Chondrocyte (in vitro differentiated cells): Measurements from ENCODE around the gene PCDHA3. TPM values are rescaled to one million over a fixed set of nuclear protein-coding genes. Genes with fewer than 3 reads are reported as not detected.
"Not testable (repeated sequence)": the region's sequence is repeated elsewhere in the genome, so short reads cannot be mapped to it uniquely, and the experiment has no call there.

ENCODE experiments used
- DNase-seq: peaks from one replicate; pipeline ENCODE4 v3.0.0; 2021; ENCODE audit warnings: mixed read lengths, low spot score
- H3K27ac Mint-ChIP-seq: one replicate; pipeline ENCODE4 v1.8.0; 2021; ENCODE audit warnings: mild to moderate bottlenecking, moderate library complexity, mixed read lengths; ENCODE audit not compliant: unreplicated experiment
- H3K27me3 Mint-ChIP-seq: 2 replicates; pipeline ENCODE4 v1.8.0; 2021; ENCODE audit warnings: low read depth, mixed read lengths
- H3K36me3 Mint-ChIP-seq: 2 replicates; pipeline ENCODE4 v1.8.0; 2021; ENCODE audit warnings: low read depth, mixed read lengths
- H3K4me1 Mint-ChIP-seq: 2 replicates; pipeline ENCODE4 v1.8.0; 2021; ENCODE audit warnings: low read depth, mild to moderate bottlenecking, mixed read lengths
- H3K4me3 Mint-ChIP-seq: one replicate; pipeline ENCODE4 v1.8.0; 2021; ENCODE audit warnings: mild to moderate bottlenecking, moderate library complexity, mixed read lengths; ENCODE audit not compliant: unreplicated experiment
- H3K9me3 Mint-ChIP-seq: 2 replicates; pipeline ENCODE4 v1.8.0; 2021; ENCODE audit warnings: low read depth, mixed read lengths
- CTCF ChIP-seq: fragments of 200-600 bp; sonication (generic); IDR thresholded peaks from 2 replicates; pipeline ENCODE4 v1.5.0; 2021; ENCODE audit warnings: antibody characterized with exemption, mild to moderate bottlenecking, moderate library complexity
- total RNA-seq: library from RNA; stranded (reverse); gene quantifications from 3 replicates; pipeline ENCODE4 v1.2.1, GENCODE V29; 2021

PCDHA3 gene
- total RNA-seq, 1 donor from 2014 or later = 0.20 TPM

GRCh38 chr5:140808889-140809291 lies 8.0 kb downstream of the PCDHA3 start:
- Mint-ChIP-seq H3K4me3 (no peak overlapping the region), H3K9me3 (peaks cover 35% of the 10 kb centered on the region), H3K27ac (no peak overlapping the region), H3K27me3 (peaks cover 1% of the 10 kb centered on the region), H3K4me1 (peaks cover 16% of the 10 kb centered on the region), H3K36me3 (peaks cover 12% of the 10 kb centered on the region)
- TF ChIP-seq CTCF = no peak
- DNase-seq = peak; percentile 94

- no peak for DNase-seq
- H3K4me3 Mint-ChIP-seq = no peak within 1 kb of the TSS
- peaks cover 4% of the 10 kb centered on the region for H3K9me3 Mint-ChIP-seq
- no peaks in the 10 kb centered on the region for H3K27me3 Mint-ChIP-seq
- peaks cover 3% of the 10 kb centered on the region for H3K36me3 Mint-ChIP-seq
- no peak within 1 kb of the TSS for H3K27ac Mint-ChIP-seq
- TF ChIP-seq CTCF = no peak
- no peaks in the 10 kb centered on the region for H3K4me1 Mint-ChIP-seq
These were observed 20.8 kb downstream of the PCDHA3 start, which contains the start of gene PCDHA5 for GRCh38 chr5:140821375-140822280. Gene PCDHA5, plus strand, starts transcription at chr5:140821613.

- H3K36me3 Mint-ChIP-seq = peaks cover 3% of the 10 kb centered on the region
- H3K4me3 Mint-ChIP-seq = no peak overlapping the region
- H3K4me1 Mint-ChIP-seq = peaks cover 3% of the 10 kb centered on the region
- no peak for DNase-seq
- no peaks in the 10 kb centered on the region for H3K27me3 Mint-ChIP-seq
- TF ChIP-seq CTCF = no peak
- H3K9me3 Mint-ChIP-seq = peaks cover 4% of the 10 kb centered on the region
- H3K27ac Mint-ChIP-seq = no peak overlapping the region
These were observed 21.4 kb downstream of the PCDHA3 start for GRCh38 chr5:140822281-140822629.

- not testable (repeated sequence) for H3K4me1 Mint-ChIP-seq, H3K36me3 Mint-ChIP-seq, H3K27ac Mint-ChIP-seq, H3K27me3 Mint-ChIP-seq, H3K4me3 Mint-ChIP-seq, DNase-seq, H3K9me3 Mint-ChIP-seq
These were observed 22.1 kb downstream of the PCDHA3 start for GRCh38 chr5:140822969-140823368.

- no peak for DNase-seq
- Mint-ChIP-seq H3K9me3 (peaks cover 5% of the 10 kb centered on the region), H3K4me1 (peaks cover 5% of the 10 kb centered on the region), H3K27me3 (no peaks in the 10 kb centered on the region), H3K4me3 (no peak overlapping the region), H3K36me3 (peaks cover 5% of the 10 kb centered on the region), H3K27ac (no peak overlapping the region)
- TF ChIP-seq CTCF = no peak
These were observed 22.6 kb downstream of the PCDHA3 start for GRCh38 chr5:140823475-140823874.
